DOHH2 (cell line): ENCODE results near the gene TACC2.

Experiments used
- EZH2phosphoT487 ChIP-seq: fragments of 200-600 bp; sonication (generic); IDR thresholded peaks from 2 replicates; pipeline ENCODE4 v1.6.1; 2017; ENCODE audit warnings: borderline replicate concordance, mild to moderate bottlenecking, antibody characterized with exemption, low read length, moderate library complexity, mixed read lengths
- TF ChIP-seq, protein P1 (sequence below): fragments of 200-600 bp; sonication (generic); IDR thresholded peaks from one replicate; pipeline ENCODE4 v1.5.1; 2014; ENCODE audit warnings: antibody characterized with exemption, mild to moderate bottlenecking, low read depth, low read length; ENCODE audit not compliant: poor library complexity, severe bottlenecking

DNA sequence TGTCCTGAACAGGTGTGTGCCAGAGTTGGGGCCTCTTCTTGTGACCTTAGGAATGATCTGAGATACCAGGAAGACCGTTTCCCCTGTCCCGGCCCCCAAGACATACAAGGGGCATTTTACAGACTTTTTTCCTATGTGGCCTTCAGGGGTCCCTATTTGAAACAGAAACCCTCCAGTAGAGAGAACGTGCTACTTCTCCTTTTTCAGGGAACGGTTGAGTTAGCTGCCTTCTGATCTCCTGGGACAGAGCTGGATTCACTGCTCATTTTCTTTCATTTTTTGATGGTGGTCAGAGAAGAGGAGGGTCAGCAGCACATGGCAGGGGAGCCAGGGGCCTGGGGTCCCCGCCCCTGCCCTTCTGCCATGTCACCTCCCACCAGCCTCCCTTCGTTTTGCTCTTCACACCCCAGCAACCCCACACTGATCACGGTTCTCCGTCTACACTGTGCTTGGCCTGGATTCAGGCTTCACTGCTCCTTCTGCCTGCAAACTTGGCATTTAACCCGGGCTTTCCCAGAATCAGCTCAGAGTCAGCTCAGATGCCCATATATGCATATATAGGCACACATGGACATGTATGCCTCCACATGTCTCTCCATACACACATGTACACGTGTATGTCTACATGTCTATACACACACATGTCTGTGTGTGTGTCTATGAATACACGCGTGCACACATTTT, 144.1 kb downstream of the TACC2 start:
- TF ChIP-seq, protein P1, sequence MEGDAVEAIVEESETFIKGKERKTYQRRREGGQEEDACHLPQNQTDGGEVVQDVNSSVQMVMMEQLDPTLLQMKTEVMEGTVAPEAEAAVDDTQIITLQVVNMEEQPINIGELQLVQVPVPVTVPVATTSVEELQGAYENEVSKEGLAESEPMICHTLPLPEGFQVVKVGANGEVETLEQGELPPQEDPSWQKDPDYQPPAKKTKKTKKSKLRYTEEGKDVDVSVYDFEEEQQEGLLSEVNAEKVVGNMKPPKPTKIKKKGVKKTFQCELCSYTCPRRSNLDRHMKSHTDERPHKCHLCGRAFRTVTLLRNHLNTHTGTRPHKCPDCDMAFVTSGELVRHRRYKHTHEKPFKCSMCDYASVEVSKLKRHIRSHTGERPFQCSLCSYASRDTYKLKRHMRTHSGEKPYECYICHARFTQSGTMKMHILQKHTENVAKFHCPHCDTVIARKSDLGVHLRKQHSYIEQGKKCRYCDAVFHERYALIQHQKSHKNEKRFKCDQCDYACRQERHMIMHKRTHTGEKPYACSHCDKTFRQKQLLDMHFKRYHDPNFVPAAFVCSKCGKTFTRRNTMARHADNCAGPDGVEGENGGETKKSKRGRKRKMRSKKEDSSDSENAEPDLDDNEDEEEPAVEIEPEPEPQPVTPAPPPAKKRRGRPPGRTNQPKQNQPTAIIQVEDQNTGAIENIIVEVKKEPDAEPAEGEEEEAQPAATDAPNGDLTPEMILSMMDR = no peak
- no peak for TF ChIP-seq EZH2phosphoT487
